HL-60 (cell line): ENCODE results near the gene MED15.

ENCODE experiments used
- CTCF ChIP-seq: IDR thresholded peaks from one replicate; pipeline ENCODE4 v1.5.1; 2011; ENCODE audit warnings: low read length, control low read depth, inconsistent platforms; ENCODE audit not compliant: insufficient read depth
- POLR2AphosphoS5 ChIP-seq: IDR thresholded peaks from 2 replicates; pipeline ENCODE4 v1.6.1; 2012; ENCODE audit warnings: low read depth
- SPI1 ChIP-seq: IDR thresholded peaks from 2 replicates; pipeline ENCODE4 v1.6.1; 2012; ENCODE audit warnings: low read depth, mild to moderate bottlenecking, borderline replicate concordance

GRCh38 chr22:20591660-20592310, 84.4 kb downstream of the MED15 start:
- TF ChIP-seq CTCF (no peak), POLR2AphosphoS5 (no peak), SPI1 (no peak)
